Retinal pigment epithelial cell (primary cell): ENCODE data around the gene SPIB.

ENCODE experiments used
- DNase-seq: peaks from one replicate; pipeline ENCODE4 v3.0.0-alpha.2; 2010; ENCODE audit warnings: low read depth
- H3K4me3 ChIP-seq: 2 replicates; pipeline ENCODE4 v1.5.1; 2011; ENCODE audit warnings: mild to moderate bottlenecking, low read length, control low read depth, moderate library complexity
- TF ChIP-seq, protein P1 (sequence below): conservative IDR thresholded peaks from 2 replicates; pipeline ENCODE4 v1.5.1; 2011; ENCODE audit warnings: low read depth, low read length, control low read depth, inconsistent platforms

The SPIB gene

DNA sequence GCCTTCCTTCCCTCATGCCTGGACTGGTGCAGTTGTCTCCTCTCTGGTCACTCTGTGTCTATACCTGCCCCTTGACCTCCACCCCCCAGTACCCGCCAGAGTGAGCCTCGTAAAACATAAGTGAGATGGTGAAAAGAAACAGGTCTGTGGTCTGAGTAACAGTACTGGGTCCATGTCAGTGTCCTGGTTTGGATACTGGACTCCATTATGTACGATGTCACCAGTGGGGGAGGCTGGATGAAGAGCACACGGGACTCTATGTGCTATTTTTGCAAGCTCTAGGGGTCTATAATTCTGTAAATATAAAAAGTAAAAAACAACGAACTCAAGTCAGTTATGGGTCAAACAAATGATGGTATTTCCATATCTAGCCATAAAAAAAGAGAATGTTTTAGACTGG, 28.3 kb downstream of the SPIB start:
- no peak overlapping the region for H3K4me3 ChIP-seq
- no peak for DNase-seq
- TF ChIP-seq, protein P1, sequence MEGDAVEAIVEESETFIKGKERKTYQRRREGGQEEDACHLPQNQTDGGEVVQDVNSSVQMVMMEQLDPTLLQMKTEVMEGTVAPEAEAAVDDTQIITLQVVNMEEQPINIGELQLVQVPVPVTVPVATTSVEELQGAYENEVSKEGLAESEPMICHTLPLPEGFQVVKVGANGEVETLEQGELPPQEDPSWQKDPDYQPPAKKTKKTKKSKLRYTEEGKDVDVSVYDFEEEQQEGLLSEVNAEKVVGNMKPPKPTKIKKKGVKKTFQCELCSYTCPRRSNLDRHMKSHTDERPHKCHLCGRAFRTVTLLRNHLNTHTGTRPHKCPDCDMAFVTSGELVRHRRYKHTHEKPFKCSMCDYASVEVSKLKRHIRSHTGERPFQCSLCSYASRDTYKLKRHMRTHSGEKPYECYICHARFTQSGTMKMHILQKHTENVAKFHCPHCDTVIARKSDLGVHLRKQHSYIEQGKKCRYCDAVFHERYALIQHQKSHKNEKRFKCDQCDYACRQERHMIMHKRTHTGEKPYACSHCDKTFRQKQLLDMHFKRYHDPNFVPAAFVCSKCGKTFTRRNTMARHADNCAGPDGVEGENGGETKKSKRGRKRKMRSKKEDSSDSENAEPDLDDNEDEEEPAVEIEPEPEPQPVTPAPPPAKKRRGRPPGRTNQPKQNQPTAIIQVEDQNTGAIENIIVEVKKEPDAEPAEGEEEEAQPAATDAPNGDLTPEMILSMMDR, result no peak

DNA sequence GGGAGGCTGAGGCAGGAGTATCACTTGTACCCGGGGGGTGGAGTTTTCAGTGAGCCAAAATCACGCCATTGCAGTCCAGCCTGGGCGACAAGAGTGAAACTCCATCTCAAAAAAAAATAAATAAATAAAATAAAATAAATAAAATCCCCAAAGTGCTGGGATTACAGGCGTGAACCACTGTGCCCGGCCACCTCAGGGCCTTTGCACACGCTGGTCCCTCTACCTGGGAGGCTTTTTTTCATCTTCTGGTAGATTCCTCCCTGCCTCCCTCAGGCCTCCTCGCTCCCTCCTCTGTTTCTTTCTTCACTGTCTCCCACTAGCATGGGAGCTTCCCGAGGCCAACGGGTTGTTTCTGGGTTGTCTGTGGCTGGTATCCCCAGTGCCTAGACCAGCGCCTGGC, 29.0 kb downstream of the SPIB start:
- no peak for DNase-seq
- no peak overlapping the region for H3K4me3 ChIP-seq
- TF ChIP-seq, protein P1, result no peak

DNA sequence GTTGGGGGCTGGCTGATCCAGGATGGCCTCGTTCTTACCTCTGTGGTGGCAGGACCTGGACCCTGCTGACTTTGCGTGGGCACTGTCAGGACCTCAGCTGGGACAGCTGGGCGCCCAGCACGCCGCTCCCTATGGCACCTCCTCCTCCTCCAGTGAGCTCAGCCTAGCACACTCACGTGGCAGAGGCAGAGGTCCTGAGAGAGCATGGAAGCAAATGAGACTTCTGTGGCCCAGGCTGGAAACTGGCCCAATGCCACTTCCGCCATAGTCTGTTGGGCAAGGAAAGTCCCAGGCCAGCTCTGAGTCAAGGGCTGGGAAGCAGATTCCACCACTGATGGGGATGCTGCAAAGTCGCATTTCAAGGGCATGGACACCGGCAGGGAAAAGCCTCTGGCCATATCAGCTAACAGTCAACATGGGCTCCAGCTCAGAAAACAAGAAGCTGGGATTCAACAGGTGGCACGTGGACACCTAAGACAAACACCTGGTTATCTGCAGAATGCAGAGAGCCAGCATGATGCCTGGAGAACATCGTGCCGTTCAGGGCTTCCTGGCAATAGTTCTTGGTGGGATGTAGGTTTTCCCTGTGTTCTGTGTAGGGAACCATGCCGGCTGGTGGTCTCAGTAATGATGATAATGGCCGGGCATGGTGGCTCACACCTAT, 30.6 kb downstream of the SPIB start:
- H3K4me3 ChIP-seq, result no peak overlapping the region
- TF ChIP-seq, protein P1, result no peak
- DNase-seq, result no peak

DNA sequence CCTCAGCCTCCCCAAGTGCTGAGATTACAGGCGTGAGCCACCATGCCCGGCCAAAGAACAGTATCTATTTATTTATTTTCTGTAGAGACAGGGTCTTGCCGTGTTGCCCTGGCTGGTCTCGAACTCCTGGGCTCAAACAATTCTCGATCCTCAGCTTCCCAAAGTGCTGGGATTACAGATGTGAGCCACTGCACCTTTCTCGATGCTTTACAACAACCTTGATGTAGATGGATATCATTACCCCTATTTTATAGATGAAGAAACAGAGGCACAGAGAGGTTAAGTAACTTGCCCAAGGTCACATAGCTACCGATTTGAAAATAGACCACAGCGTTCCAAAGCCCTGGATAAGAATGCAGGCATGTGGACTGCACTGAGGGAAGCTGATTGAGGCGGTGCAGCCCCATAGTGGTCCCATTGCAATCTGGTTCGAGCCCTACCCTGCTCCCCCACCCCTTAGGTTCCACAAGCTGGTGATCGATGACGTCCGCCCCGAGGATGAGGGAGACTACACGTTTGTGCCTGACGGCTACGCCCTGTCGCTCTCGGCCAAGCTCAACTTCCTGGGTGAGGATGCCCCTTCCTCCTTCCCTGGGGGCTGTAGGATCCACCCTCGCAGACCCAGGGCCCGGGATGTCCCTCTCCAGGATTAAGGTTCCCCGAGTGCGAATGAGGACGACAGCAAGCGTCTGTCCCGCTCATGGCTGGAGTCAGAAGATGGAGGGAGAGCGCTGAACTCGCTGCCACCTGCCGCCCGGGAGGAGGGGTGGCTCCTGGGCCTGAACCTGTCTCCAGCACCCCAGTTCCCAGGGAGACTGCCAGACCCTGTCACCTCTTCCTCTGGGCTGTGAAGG, 31.9 kb downstream of the SPIB start:
- TF ChIP-seq, protein P1, result no peak
- DNase-seq, result no peak
- no peak overlapping the region for H3K4me3 ChIP-seq

DNA sequence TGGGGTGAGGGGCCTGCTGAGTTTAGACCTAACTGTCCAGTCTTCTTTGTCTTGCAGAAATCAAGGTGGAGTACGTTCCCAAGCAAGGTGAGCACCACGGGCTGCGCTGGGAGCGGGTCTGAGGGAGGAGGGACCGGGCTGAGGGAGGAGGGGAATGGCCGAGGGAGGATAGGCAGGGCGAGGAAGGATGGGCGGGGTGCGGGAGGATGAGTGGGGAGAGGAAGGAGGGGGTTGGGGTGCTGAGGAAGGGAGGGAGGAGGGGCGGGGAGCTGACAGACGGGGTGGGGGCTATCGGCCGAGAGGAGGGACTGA, 32.4 kb downstream of the SPIB start:
- TF ChIP-seq, protein P1, result no peak
- no peak for DNase-seq
- H3K4me3 ChIP-seq, result no peak overlapping the region

DNA sequence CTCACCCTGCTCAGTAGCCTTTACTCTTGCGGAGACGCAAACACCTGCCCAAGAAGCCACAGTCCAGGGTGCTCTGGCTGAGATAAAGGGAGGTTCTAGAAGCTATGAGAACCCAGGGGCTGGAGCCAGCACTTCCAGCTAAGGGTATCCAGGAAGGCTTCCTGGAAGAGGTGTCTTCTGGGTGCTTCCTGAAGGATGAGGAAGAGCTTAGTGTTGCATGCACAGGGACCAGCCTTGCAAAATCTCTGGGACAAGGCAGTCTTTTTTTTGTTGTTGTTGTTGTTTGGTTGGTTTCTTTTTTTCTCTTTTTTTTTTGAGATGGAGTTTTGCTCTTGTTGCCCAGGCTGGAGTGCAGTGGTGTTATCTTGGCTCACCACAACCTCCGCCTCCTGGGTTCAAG, 34.5 kb downstream of the SPIB start:
- H3K4me3 ChIP-seq, result no peak overlapping the region
- TF ChIP-seq, protein P1, result no peak
- no peak for DNase-seq

DNA sequence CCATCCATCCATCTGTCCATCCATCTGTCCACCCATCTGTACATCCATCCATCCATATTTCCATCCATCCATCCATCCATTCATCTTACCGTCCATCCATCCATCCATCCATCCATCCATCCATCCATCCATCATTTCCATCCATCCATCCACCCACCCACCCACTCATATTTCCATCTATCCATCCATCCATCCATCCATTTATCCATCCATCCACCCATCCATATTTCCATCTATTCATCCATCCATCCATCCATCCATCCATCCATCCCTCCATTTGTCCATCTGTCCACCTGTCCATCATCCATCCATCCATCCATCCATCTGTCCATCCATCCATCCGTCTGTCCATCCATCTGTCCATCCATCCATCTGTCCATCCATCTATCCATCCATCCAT, 37.3 kb downstream of the SPIB start:
- TF ChIP-seq, protein P1, result no peak
- no peak overlapping the region for H3K4me3 ChIP-seq
- DNase-seq, result no peak
